Retinal pigment epithelial cell (primary cell): ENCODE data around the gene DTHD1.

Experiments
- DNase-seq: peaks from one replicate; pipeline ENCODE4 v3.0.0-alpha.2; 2010; ENCODE audit warnings: low read depth
- H3K4me3 ChIP-seq: 2 replicates; pipeline ENCODE4 v1.5.1; 2011; ENCODE audit warnings: mild to moderate bottlenecking, low read length, control low read depth, moderate library complexity
- TF ChIP-seq, protein P1 (sequence below): conservative IDR thresholded peaks from 2 replicates; pipeline ENCODE4 v1.5.1; 2011; ENCODE audit warnings: low read depth, low read length, control low read depth, inconsistent platforms

Gene DTHD1

DNA sequence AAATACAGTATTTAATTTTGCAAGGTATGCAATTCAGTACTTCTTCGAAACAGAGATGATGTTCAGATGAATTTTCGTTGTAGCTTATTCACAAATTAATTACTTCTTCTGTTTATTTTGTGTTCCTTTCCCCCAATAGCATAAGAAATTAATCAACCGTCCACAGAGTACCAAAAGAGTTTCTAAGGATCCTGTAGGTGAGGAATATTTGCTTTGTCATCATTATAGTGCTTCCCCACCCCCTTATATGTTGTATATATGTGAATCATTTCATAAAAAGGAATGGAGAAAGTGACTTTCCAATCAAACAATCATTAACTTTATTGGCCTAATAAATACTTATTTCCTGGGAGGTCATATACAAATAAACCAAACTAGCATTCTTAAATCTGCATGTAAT is 57.6 kb downstream of the DTHD1 start:
- no peak for DNase-seq
- no peak overlapping the region for H3K4me3 ChIP-seq
- TF ChIP-seq, protein P1, sequence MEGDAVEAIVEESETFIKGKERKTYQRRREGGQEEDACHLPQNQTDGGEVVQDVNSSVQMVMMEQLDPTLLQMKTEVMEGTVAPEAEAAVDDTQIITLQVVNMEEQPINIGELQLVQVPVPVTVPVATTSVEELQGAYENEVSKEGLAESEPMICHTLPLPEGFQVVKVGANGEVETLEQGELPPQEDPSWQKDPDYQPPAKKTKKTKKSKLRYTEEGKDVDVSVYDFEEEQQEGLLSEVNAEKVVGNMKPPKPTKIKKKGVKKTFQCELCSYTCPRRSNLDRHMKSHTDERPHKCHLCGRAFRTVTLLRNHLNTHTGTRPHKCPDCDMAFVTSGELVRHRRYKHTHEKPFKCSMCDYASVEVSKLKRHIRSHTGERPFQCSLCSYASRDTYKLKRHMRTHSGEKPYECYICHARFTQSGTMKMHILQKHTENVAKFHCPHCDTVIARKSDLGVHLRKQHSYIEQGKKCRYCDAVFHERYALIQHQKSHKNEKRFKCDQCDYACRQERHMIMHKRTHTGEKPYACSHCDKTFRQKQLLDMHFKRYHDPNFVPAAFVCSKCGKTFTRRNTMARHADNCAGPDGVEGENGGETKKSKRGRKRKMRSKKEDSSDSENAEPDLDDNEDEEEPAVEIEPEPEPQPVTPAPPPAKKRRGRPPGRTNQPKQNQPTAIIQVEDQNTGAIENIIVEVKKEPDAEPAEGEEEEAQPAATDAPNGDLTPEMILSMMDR = no peak

DNA sequence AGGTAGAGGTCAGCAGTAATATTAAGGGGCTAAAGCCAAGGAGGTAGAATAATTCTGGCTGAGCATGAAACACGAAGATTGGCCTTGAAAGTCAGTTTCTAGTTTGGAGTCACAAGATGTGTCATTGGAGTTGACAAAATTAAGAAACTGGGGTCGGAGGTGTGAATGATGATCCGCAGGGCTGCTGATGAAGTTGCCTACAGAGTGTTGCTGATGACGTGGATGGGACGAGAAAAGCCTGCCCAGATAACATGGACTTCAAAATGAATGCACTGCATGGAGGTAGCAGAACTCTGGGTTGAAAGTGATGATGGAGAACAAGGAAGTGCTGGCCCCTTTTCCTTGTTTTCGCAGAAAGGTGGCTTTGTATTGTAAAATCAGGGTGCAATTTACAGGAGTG is 60.5 kb downstream of the DTHD1 start:
- DNase-seq = no peak
- no peak overlapping the region for H3K4me3 ChIP-seq
- TF ChIP-seq, protein P1 = no peak

DNA sequence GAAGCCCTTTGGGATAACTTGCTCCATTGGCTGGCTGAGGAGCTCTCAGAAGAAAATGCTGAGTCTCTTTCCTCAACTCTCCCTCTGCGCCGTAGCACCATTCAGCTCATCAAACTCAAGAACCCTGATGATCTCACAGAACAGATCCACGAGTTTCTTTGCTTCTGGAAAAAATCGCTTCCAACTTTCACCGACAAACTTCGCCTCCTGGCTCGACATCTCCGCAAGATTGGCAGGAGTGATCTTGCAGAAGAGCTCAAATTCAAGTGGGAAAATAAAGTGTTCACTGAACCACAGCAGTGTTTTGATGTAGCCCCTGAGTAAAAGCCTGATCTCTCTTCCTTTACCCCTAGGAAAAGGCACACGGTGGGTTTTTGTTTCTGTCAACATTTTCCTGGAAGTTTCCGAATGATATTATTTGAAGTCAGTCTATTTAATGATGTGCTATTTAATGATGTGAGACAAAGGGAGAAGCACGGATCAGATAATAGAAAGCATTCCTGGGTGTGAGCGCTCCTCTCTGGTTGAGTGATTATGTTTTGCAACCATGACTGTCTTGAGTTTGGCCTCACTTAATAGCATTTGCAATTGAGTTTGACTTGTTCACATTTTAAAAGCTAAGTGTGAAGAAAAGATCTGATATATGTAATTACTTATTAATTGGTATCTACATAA is 62.2 kb downstream of the DTHD1 start:
- H3K4me3 ChIP-seq = no peak overlapping the region
- no peak for DNase-seq
- TF ChIP-seq, protein P1 = no peak

DNA sequence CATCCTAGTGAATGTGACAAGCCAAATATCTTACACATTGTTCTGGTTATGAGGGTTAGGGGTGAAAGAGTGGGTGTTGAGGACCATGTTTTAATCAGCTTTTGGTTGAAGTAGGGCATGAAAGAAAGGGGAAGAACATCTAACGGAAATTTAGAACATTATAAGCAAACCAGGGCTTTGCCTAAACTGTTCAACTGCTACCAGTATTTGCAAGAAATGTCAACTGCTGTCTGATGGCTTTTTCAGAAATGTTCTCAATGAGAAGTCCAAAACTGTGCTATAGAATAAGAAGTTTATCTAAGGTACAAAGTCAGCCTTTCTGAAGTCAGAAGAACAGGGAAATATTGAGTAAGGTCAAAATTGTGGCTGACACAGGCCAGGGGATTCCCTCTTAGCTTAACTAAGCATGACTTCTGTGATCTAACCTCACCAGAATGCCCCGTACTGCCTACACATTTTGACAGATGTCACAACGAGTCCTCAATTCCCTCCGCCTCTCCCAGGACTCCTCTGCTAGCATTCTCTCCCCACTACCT is 67.1 kb downstream of the DTHD1 start:
- TF ChIP-seq, protein P1 = no peak
- no peak overlapping the region for H3K4me3 ChIP-seq
- DNase-seq = no peak

DNA sequence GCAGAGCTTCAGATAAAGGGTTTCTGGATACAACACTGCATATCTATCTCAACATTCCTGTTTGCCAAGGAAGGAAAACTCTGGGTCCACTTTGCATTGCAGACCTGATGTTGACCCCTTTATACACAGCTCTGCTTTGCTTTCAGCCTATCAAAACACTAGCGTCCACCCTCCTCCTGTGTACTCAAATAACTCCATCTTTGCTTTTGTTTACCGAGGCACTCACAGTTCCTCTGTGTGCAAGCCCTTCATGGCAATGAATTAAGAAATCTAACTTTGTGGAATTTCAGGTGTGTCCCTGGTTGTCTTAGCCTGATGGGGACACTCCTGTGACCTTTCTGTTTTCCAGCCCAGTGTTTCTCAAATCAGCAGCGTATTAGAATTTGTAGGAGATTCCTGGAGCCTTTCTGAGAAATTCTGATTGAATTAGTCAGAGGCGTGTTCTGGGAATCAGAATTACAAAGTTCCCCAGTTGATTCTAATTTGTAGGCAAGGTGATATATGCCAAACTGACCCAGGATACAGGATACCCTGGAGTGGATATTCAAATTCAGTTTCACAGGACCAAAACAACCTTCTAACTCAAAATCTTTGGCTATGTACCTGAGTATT is 68.6 kb downstream of the DTHD1 start:
- TF ChIP-seq, protein P1 = no peak

DNA sequence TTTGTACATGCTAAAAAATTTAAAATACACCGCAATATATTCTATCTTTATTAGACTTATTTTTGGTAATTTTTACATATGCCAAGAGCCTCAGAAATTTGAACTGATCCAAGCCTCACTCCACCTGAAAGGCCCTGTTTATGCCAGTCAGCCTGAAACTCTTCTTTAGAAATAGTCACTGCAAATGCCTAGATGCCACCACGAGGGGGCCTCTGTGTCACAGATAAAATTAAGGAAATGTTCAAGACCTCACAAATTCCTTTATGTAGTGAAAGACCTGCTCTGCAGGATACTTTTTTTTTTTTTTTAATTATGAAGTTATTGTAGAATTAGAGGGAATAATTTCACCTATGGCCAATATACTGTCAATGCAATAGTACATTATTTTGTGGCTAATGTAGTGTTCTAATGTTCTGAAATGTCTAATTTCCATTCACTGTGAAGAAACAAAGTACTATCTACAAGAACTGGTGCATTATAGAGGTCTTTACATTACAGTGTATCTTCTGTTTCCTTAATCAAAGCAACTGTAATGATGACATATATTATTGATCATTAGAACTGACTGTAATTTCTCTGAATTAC is 69.8 kb downstream of the DTHD1 start:
- TF ChIP-seq, protein P1 = peak; percentile 83
- DNase-seq = no peak

More for the DNA sequence above, 68.6 kb downstream of the DTHD1 start:
- no peak for DNase-seq
- H3K4me3 ChIP-seq = no peak overlapping the region

More for the DNA sequence above, 69.8 kb downstream of the DTHD1 start:
- H3K4me3 ChIP-seq = no peak overlapping the region
